ENCODE results near the gene PTPRF.
"Not testable (repeated sequence)": the region's sequence is repeated elsewhere in the genome, so short reads cannot be mapped to it uniquely, and the experiment has no call there.

GRCh38 chr1:43647331-43647730 lies 116.6 kb downstream of the PTPRF start:
- TF ChIP-seq CTCF, POLR2A (IDR thresholded peaks at IDR 0.05): not testable (repeated sequence)
